ENCODE results near the gene UNC5A.

Gene UNC5A

DNA sequence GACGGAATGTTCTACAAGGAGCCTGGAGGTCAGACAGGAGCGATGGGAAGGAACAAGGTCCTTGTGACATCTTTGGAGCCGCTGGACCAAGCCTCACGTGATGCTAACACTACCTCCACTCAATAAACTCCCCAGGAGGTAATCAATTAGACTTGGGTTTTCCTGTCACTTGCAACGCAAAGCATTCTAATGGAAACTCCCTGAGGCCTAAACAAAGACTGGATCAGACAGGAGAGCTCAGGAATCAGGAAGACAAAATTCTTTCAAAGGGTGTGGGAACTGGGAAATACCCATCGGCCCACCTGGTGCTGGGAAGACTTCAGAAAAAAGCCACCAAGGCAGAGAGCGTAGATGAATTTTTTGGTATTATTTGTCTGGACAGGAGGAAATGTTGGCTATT is 22.3 kb upstream of the UNC5A start:
- CTCF ChIA-PET, result interaction anchor here (1.3 to 1.8 kb wide), 2 partner anchors 10 to 127 kb away, joined by 4 to 5 read pairs; no protein-coding TSS in a partner anchor
- DNase-seq (ENCODE audit: low read depth, low spot score), result no peak
- no peak for TF ChIP-seq CTCF (IDR thresholded peaks at IDR 0.05; ENCODE audit: insufficient read depth, low read length, missing control alignments)
- H3K4me3 ChIP-seq (ENCODE audit: low read depth, low read length), result no peak overlapping the region
- POLR2A ChIA-PET, result no interaction called here

DNA sequence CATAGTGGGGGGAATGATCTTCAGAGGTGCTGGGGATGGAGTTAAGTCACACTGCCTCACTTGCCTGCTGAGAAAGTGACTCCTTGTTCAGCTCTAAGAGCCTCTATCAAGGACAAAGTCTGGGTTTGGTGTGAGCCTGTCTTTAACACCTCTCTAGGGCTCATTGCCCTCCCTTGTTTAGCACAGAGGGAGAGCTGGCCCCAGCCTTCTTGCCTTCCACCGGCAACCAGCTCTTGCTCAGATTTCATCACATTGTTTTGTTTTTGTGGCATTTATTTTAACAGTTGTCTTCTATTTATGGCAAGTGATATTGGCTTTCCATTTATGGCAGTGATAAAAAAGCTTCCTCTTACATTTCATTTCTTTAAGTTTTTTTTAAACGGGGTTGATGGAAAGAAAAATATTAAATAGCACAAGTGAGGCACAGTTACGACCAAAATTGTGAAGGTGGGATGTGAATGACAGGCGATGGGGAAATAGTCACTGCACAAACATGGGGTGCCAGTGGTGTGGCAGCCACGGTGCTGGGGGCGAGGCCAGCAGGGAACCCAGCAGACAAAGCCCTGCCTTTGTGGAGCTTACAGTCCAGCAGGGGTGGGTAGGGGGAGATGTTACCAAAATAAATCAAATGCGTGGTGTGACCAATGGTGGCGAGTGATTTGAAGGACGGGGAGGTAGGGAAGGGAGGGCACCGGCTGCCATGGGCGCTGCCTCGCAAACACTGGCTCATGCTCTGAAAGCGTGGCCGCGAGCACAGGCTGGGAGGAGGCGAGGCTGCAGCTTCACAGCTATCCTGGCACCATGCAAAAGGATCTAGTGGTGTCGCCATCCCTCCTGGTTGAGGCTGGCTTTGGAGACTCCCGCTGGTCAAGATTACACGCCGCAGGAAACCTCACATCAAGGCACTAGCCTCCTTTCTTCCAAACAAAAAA is 21.2 kb upstream of the UNC5A start:
- no peak overlapping the region for H3K4me3 ChIP-seq (ENCODE audit: low read depth, low read length)
- CTCF ChIA-PET, result interaction anchor here (1.2 to 1.8 kb wide), 2 partner anchors 129 to 323 kb away, joined by 3 to 5 read pairs; no protein-coding TSS in a partner anchor
- POLR2A ChIA-PET, result no interaction called here
- no peak for TF ChIP-seq CTCF (IDR thresholded peaks at IDR 0.05; ENCODE audit: insufficient read depth, low read length, missing control alignments)
- no peak for DNase-seq (ENCODE audit: low read depth, low spot score)

DNA sequence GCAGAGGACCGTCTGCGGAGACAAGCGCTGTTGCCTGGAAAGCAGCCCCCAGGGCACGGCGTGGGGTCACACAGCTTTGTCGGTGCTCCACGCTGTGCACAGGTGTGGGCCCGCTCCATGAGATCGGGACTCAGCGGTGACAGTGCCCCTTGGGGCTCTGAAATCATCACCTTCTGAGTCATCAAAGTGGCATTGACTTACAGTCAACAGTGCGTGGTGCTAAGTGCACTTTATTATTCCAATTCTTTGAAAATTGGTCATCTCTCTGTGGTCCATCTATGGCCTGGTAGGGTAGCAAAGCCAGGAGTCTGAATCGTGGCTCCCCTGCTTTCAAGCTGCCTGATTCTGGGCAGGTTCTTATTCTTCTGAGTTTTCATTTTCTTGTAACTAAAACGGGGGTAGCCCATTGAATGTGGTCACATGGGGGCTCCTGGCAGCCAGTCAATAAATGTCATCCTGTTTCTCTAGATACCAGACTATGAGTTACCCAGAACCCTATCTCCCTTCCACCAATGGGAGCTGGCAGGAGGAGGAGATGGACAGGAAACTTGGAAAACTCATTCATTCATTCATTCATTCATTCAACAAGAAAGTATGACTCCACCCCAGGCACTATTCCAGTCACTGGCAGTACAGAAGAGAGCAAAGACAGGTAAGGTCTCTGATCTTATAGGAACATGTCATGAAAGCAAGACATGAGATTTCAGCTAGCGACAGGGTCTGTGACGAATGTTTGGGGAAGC is 20.3 kb upstream of the UNC5A start:
- ChIA-PET POLR2A (no interaction called here), CTCF (interaction anchor here (1.2 to 1.8 kb wide), 2 partner anchors 129 to 323 kb away, joined by 3 to 5 read pairs; no protein-coding TSS in a partner anchor)
- TF ChIP-seq CTCF (IDR thresholded peaks at IDR 0.05; ENCODE audit: insufficient read depth, low read length, missing control alignments), result no peak
- H3K4me3 ChIP-seq (ENCODE audit: low read depth, low read length), result no peak overlapping the region
- no peak for DNase-seq (ENCODE audit: low read depth, low spot score)

GRCh38 chr5:176790941-176791340 is 19.4 kb upstream of the UNC5A start:
- CTCF ChIA-PET, result no interaction called here
- DNase-seq (ENCODE audit: low read depth, low spot score), result no peak
- POLR2A ChIA-PET, result no interaction called here
- TF ChIP-seq CTCF (IDR thresholded peaks at IDR 0.05; ENCODE audit: insufficient read depth, low read length, missing control alignments), result no peak
- H3K4me3 ChIP-seq (ENCODE audit: low read depth, low read length), result no peak overlapping the region

- no peak for DNase-seq (ENCODE audit: low read depth, low spot score)
- ChIA-PET POLR2A (no interaction called here), CTCF (no interaction called here)
- no peak overlapping the region for H3K4me3 ChIP-seq (ENCODE audit: low read depth, low read length)
- no peak for TF ChIP-seq CTCF (IDR thresholded peaks at IDR 0.05; ENCODE audit: insufficient read depth, low read length, missing control alignments)
These were observed 17.6 kb upstream of the UNC5A start for GRCh38 chr5:176792655-176793342.

DNA sequence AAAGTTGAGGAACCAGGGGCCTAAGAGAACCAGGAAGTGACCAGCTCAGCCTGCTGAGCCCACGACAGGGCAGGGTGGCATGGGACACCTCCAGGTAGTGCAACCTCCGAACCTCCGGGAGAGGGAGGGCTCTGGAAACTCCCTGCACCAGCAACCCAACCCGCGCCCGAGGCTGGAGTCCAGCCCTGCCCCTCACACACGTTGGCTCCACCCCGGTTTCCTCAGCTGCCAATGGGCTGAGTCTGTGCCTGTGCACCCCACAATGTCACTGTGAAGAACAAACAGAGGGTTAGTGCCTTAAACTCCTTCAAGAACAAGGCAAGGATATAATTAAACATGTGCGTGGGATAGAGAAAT is 17.0 kb upstream of the UNC5A start:
- DNase-seq (ENCODE audit: low read depth, low spot score), result no peak
- no peak for TF ChIP-seq CTCF (IDR thresholded peaks at IDR 0.05; ENCODE audit: insufficient read depth, low read length, missing control alignments)
- ChIA-PET POLR2A (no interaction called here), CTCF (no interaction called here)
- H3K4me3 ChIP-seq (ENCODE audit: low read depth, low read length), result no peak overlapping the region
